HepG2 (cell line): ENCODE data around the gene RPRD2. TPM values are rescaled to one million over a fixed set of nuclear protein-coding genes. Genes with fewer than 3 reads are reported as not detected.
A peak's percentile ranks its signal among the peaks of the same experiment; 100 is the strongest.

ENCODE experiments used
- ATRX ChIP-seq: sonication (generic); formaldehyde crosslinking; IDR thresholded peaks from 2 replicates; pipeline ENCODE4 v1.4.0; 2020; ENCODE audit warnings: missing genetic modification reagents, borderline replicate concordance
- BHLHE40 ChIP-seq: IDR thresholded peaks from 2 replicates; pipeline ENCODE4 v1.6.1; 2011; ENCODE audit warnings: low read length, improper control_type of control experiment
- CHD2 ChIP-seq: IDR thresholded peaks from 2 replicates; pipeline ENCODE4 v1.6.1; 2011; ENCODE audit warnings: low read depth, low read length, improper control_type of control experiment
- ELF4 ChIP-seq: sonication (generic); formaldehyde crosslinking; IDR thresholded peaks from 2 replicates; pipeline ENCODE4 v1.5.0; 2020; ENCODE audit warnings: missing genetic modification reagents, mild to moderate bottlenecking, moderate library complexity, borderline replicate concordance
- ETV5 ChIP-seq: IDR thresholded peaks from 2 replicates; pipeline ENCODE4 v1.6.1; 2018; ENCODE audit warnings: missing biosample characterization, missing genetic modification reagents, inconsistent platforms, borderline replicate concordance
- IRF2 ChIP-seq: IDR thresholded peaks from 2 replicates; pipeline ENCODE4 v1.6.1; 2018; ENCODE audit warnings: missing genetic modification reagents, missing compliant biosample characterization
- ISL2 ChIP-seq: sonication (generic); formaldehyde crosslinking; IDR thresholded peaks from 2 replicates; pipeline ENCODE4 v1.5.0; 2020; ENCODE audit warnings: missing genetic modification reagents
- KDM2A ChIP-seq: sonication (generic); formaldehyde crosslinking; IDR thresholded peaks from 2 replicates; pipeline ENCODE4 v1.4.0; 2020; ENCODE audit warnings: low read depth, missing genetic modification reagents, borderline replicate concordance
- NFYC ChIP-seq: IDR thresholded peaks from 2 replicates; pipeline ENCODE4 v1.6.1; 2016; ENCODE audit warnings: missing genetic modification reagents, missing compliant biosample characterization
- POLR2AphosphoS5 ChIP-seq: IDR thresholded peaks from 2 replicates; pipeline ENCODE4 v1.6.1; 2012; ENCODE audit warnings: low read depth, low read length
- PPARG ChIP-seq: conservative IDR thresholded peaks from 2 replicates; pipeline ENCODE4 v1.6.1; 2016; ENCODE audit warnings: missing biosample characterization, missing genetic modification reagents
- SMAD9 ChIP-seq: sonication (generic); formaldehyde crosslinking; IDR thresholded peaks from 2 replicates; pipeline ENCODE4 v1.5.1; 2020; ENCODE audit warnings: mild to moderate bottlenecking, missing genetic modification reagents
- SRY ChIP-seq: sonication (generic); formaldehyde crosslinking; IDR thresholded peaks from 2 replicates; pipeline ENCODE4 v1.8.0; 2022; ENCODE audit warnings: mild to moderate bottlenecking, missing genetic modification reagents
- TGIF2 ChIP-seq: IDR thresholded peaks from 2 replicates; pipeline ENCODE4 v1.6.1; 2016; ENCODE audit warnings: control low read depth, missing compliant biosample characterization
- YEATS4 ChIP-seq: sonication (generic); formaldehyde crosslinking; IDR thresholded peaks from 2 replicates; pipeline ENCODE4 v1.4.0; 2020; ENCODE audit warnings: missing genetic modification reagents, borderline replicate concordance
- YY1 ChIP-seq: IDR thresholded peaks from 2 replicates; pipeline ENCODE4 v1.6.1; 2011; ENCODE audit warnings: low read length, low read depth, moderate library complexity, mild to moderate bottlenecking; ENCODE audit not compliant: insufficient read depth, insufficient replicate concordance
- ZFP36L2 ChIP-seq: sonication (generic); formaldehyde crosslinking; IDR thresholded peaks from 2 replicates; pipeline ENCODE4 v1.4.0; 2020; ENCODE audit warnings: missing genetic modification reagents
- ZKSCAN8 ChIP-seq: IDR thresholded peaks from 2 replicates; pipeline ENCODE4 v1.6.1; 2016; ENCODE audit warnings: borderline replicate concordance, missing genetic modification reagents, missing compliant biosample characterization
- ZNF703 ChIP-seq: sonication (generic); formaldehyde crosslinking; IDR thresholded peaks from 2 replicates; pipeline ENCODE4 v1.5.1; 2020; ENCODE audit warnings: missing genetic modification reagents, mild to moderate bottlenecking, moderate library complexity, borderline replicate concordance
- ZNF768 ChIP-seq: sonication (generic); formaldehyde crosslinking; IDR thresholded peaks from 2 replicates; pipeline ENCODE4 v1.4.0; 2020; ENCODE audit warnings: missing genetic modification reagents
- ZNF780A ChIP-seq: sonication (generic); formaldehyde crosslinking; IDR thresholded peaks from 2 replicates; pipeline ENCODE4 v1.8.0; 2022; ENCODE audit warnings: mild to moderate bottlenecking, missing genetic modification reagents, moderate library complexity
- polyA plus RNA-seq, 8 experiments: library from polyadenylated mRNA; depleted of rRNA in 3 of 8; stranded (reverse) in 7 of 8; unstranded in 1 of 8; fragments of >200 nt; fragmentation: Illumina TruSeq in 4 of 8; extraction: Trizol in 4 of 8; gene quantifications; 2 replicates each; pipeline versions ENCODE4 v1.2.1 to v1.2.3, GENCODE V29; 2011 to 2016; ENCODE audit warnings: low read depth in 4 of 8, missing spikeins in 1 of 8, mixed read lengths in 1 of 8; ENCODE audit not compliant: insufficient read depth in 1 of 8
- total RNA-seq, 5 experiments: library from RNA; depleted of rRNA; stranded (reverse); fragments of >200 nt; fragmentation: Illumina TruSeq; extraction: Trizol; gene quantifications; 2 replicates each; pipeline ENCODE4 v1.2.3, GENCODE V29; 2016; ENCODE audit warnings: low read depth in 1 of 5
- TF ChIP-seq, protein P1 (sequence below): sonication (generic); formaldehyde crosslinking; IDR thresholded peaks from 2 replicates; pipeline ENCODE4 v1.5.1; 2020; ENCODE audit warnings: mild to moderate bottlenecking, missing genetic modification reagents, moderate library complexity
- TF ChIP-seq, protein P2 (sequence below): sonication (generic); formaldehyde crosslinking; IDR thresholded peaks from 2 replicates; pipeline ENCODE4 v1.4.0; 2020; ENCODE audit warnings: missing genetic modification reagents, mild to moderate bottlenecking, borderline replicate concordance
- TF ChIP-seq, protein P3 (sequence below): sonication (generic); formaldehyde crosslinking; IDR thresholded peaks from 2 replicates; pipeline ENCODE4 v1.8.0; 2022; ENCODE audit warnings: mild to moderate bottlenecking, missing genetic modification reagents
- TF ChIP-seq, protein P4 (sequence below): IDR thresholded peaks from 2 replicates; pipeline ENCODE4 v1.6.1; 2016; ENCODE audit warnings: missing biosample characterization, missing genetic modification reagents, low read depth

RPRD2 gene
- total and polyA plus RNA-seq, 2 of the 13 experiments (the other 11 are each of a cell fraction or from before 2014, with no cell fraction given), result 8.0 to 8.9 TPM

DNA sequence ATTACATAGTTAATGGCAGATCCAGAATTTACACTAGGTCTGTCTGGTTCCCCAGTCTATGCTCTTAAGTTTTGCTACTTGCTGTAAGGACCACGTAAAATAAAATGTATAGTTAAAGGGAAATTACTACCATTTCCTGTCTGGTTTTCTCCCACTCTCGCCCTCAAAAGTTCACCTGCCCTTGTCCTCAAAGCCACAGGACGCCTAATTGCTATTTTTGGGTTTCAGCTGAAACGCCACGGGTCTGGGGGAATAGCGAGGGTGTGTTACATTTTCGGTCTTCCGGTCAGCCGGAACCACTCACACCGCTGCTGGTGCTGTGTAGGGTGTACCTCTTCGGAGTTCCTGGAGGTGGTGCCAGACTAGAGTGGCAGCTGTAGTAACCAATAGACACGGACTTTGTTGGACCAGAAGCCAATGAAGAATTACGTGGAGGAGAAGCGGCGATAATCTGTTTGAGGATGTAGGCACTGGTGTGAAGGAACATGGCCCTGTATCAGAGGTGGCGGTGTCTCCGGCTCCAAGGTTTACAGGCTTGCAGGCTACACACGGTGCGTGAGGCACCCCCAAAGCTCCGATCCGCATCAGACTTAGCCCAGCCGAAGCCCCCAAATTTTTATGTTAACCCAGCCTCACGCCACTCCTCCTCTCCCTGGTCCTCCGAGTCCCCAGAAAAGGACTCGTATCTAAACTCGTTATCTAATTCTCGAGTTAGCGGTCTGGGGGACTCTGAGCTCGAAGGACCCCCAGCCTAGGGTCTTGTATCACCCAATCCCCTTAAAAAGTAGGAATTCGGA, 123.2 kb downstream of the RPRD2 start, which contains the start of gene TARS2 (continued):
- TF ChIP-seq SMAD9 (CRISPR knock-in tag), result 0 out of 2 replicates have a peak, but pooled peaks have one; percentile 42
- peak; percentile 86 for TF ChIP-seq IRF2 (CRISPR knock-in tag)
- TF ChIP-seq NFYC (CRISPR knock-in tag), result peak; percentile 99
- TF ChIP-seq CHD2, result peak; percentile 38; the same call in 1 of the 2 replicates
- TF ChIP-seq POLR2AphosphoS5, result peak; percentile 87
- TF ChIP-seq, protein P1, sequence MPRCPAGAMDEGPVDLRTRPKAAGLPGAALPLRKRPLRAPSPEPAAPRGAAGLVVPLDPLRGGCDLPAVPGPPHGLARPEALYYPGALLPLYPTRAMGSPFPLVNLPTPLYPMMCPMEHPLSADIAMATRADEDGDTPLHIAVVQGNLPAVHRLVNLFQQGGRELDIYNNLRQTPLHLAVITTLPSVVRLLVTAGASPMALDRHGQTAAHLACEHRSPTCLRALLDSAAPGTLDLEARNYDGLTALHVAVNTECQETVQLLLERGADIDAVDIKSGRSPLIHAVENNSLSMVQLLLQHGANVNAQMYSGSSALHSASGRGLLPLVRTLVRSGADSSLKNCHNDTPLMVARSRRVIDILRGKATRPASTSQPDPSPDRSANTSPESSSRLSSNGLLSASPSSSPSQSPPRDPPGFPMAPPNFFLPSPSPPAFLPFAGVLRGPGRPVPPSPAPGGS (CRISPR knock-in tag), result 0 out of 2 replicates have a peak, but pooled peaks have one; percentile 15
- 0 out of 2 replicates have a peak, but pooled peaks have one; percentile 37 for TF ChIP-seq ZNF768 (CRISPR knock-in tag)
- no peak for TF ChIP-seq SRY (CRISPR knock-in tag)
- no peak for TF ChIP-seq ATRX (CRISPR knock-in tag)
- TF ChIP-seq YEATS4 (CRISPR knock-in tag), result peak; percentile 89
- no peak for TF ChIP-seq ZNF703
- TF ChIP-seq TGIF2 (CRISPR knock-in tag), result peak; percentile 67
- no peak for TF ChIP-seq BHLHE40
- TF ChIP-seq YY1, result peak; percentile 82
- TF ChIP-seq ZFP36L2 (CRISPR knock-in tag), result 0 out of 2 replicates have a peak, but pooled peaks have one; percentile 70
- TF ChIP-seq, protein P2, sequence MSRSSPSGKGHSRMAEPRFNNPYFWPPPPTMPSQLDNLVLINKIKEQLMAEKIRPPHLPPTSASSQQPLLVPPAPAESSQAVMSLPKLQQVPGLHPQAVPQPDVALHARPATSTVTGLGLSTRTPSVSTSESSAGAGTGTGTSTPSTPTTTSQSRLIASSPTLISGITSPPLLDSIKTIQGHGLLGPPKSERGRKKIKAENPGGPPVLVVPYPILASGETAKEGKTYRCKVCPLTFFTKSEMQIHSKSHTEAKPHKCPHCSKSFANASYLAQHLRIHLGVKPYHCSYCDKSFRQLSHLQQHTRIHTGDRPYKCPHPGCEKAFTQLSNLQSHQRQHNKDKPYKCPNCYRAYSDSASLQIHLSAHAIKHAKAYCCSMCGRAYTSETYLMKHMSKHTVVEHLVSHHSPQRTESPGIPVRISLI, result peak; percentile 56; the same call in 1 of the 2 replicates
- TF ChIP-seq KDM2A (CRISPR knock-in tag), result peak; percentile 92
- TF ChIP-seq PPARG (CRISPR knock-in tag), result peak; percentile 60; the same call in 1 of the 2 replicates
- TF ChIP-seq ETV5 (CRISPR knock-in tag), result peak; percentile 67; the same call in 1 of the 2 replicates
- peak; percentile 76 for TF ChIP-seq ISL2
- 0 out of 2 replicates have a peak, but pooled peaks have one; percentile 72 for TF ChIP-seq ELF4 (CRISPR knock-in tag)
- TF ChIP-seq, protein P3, sequence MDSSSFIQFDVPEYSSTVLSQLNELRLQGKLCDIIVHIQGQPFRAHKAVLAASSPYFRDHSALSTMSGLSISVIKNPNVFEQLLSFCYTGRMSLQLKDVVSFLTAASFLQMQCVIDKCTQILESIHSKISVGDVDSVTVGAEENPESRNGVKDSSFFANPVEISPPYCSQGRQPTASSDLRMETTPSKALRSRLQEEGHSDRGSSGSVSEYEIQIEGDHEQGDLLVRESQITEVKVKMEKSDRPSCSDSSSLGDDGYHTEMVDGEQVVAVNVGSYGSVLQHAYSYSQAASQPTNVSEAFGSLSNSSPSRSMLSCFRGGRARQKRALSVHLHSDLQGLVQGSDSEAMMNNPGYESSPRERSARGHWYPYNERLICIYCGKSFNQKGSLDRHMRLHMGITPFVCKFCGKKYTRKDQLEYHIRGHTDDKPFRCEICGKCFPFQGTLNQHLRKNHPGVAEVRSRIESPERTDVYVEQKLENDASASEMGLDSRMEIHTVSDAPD (CRISPR knock-in tag), result 0 out of 2 replicates have a peak, but pooled peaks have one; percentile 45
- peak; percentile 56; the same call in 1 of the 2 replicates for TF ChIP-seq ZKSCAN8 (CRISPR knock-in tag)
- peak; percentile 40; the same call in 1 of the 2 replicates for TF ChIP-seq ZNF780A (CRISPR knock-in tag)
- TF ChIP-seq, protein P4, sequence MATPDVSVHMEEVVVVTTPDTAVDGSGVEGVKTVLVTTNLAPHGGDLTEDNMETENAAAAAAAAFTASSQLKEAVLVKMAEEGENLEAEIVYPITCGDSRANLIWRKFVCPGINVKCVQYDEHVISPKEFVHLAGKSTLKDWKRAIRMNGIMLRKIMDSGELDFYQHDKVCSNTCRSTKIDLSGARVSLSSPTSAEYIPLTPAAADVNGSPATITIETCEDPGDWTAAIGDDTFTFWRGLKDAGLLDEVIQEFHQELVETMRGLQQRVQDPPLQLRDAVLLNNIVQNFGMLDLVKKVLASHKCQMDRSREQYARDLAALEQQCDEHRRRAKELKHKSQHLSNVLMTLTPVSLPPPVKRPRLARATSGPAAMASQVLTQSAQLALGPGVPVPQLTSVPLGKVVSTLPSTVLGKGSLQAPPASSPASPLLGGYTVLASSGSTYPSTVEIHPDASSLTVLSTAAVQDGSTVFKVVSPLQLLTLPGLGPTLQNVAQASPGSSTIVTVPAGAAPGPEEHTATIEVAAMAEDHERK (CRISPR knock-in tag), result peak; percentile 62
